Measurements from ENCODE around the gene PLEKHH1.

PLEKHH1 gene

GRCh38 chr14:67551940-67552339, 18.9 kb downstream of the PLEKHH1 start:
- H3K27ac ChIP-seq = no peak overlapping the region
- DNase-seq (ENCODE audit: low spot score) = no peak
- TF ChIP-seq CTCF (IDR thresholded peaks at IDR 0.05) = no peak
- no peak overlapping the region for H3K4me3 ChIP-seq

DNA sequence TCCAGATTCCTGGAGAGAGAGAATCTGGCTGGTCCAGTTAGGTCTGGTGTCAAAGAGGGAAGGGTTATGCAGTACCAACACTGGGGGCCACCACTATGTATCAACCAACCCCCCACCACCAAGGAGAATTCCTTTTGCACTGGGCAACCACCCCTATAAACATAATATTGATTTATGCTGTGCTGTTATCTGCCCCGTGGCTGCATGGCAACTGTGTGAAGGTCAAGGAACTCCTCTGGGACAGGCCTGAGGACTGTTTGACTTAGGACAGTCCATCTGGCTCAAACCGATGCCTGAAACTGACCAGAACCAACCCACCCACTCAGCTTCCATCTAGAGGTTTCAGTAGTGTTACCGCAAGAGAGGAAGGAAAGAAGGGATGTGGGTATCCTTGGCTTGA, 20.5 kb downstream of the PLEKHH1 start:
- TF ChIP-seq CTCF (IDR thresholded peaks at IDR 0.05) = no peak
- Histone ChIP-seq H3K27ac (no peak overlapping the region), H3K4me3 (no peak overlapping the region)
- no peak for DNase-seq (ENCODE audit: low spot score)

DNA sequence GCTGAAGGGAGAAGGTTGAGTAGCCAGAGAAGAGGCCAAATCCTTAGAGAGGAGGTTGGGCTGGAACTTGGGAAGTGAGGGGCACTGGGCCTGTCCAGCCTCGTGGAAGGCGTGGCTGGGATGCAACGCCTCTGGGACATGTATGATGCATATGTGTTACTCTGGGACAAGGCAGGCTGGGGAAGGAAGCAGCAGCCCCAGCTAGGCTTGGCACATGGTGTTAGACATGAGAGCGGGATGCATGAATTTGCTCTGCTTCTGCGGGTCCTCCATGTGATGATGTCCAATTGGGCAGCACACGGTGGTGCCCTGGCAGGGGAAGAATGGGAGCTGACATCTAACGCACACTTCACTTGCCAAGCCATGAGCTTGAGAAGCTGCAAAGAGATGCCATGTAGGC, 21.3 kb downstream of the PLEKHH1 start:
- no peak for TF ChIP-seq CTCF (IDR thresholded peaks at IDR 0.05)
- no peak for DNase-seq (ENCODE audit: low spot score)
- no peak overlapping the region for H3K4me3 ChIP-seq
- no peak overlapping the region for H3K27ac ChIP-seq

DNA sequence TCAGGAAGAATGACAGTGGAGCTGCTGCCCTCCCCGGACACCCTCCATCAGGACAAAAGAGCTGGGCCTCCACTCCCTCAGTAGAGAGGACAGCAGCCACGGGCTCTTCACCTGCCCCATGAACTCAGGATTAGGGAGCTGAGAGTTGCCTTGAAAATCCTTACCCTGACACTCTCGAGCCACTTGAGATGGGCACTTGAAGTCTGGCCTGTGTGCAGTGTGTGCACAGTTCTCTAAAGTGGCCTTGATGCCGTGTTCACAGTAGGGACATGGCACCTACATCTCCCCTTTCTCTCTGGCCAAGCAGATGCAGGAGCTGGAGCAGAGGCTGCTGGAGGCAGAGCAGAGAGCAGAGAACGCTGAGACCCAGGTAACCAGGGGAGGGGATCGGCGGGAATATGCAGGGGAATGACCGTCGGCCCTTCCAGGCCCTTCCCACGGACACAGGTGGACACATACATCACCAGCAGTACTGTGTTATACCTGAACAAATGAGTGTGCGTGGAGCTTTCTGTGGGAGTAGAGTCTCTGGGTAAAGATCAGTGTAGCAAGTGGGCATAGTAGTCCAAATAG, 22.5 kb downstream of the PLEKHH1 start:
- DNase-seq (ENCODE audit: low spot score) = no peak
- Histone ChIP-seq H3K27ac (no peak overlapping the region), H3K4me3 (no peak overlapping the region)
- TF ChIP-seq CTCF (IDR thresholded peaks at IDR 0.05) = no peak

DNA sequence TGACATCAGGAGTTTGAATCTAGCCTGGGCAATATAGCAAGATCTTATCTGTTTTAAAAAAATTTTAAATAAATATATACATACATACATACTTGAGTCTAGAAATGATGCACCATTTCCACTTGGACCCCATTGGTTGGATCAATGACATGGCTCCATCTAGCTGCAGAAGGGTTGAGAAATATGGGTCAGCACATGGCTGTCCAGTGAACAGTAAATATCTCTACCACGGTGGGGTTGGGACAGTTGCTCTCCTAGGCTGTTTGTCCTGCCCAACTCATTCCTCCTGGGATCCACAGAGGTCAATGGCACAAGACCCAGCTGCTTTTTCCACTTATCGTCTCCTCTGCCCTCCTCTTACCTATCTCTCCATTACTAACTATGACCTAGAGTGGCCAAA, 23.6 kb downstream of the PLEKHH1 start:
- Histone ChIP-seq H3K4me3 (no peak overlapping the region), H3K27ac (no peak overlapping the region)
- TF ChIP-seq CTCF (IDR thresholded peaks at IDR 0.05) = no peak
- DNase-seq (ENCODE audit: low spot score) = no peak

DNA sequence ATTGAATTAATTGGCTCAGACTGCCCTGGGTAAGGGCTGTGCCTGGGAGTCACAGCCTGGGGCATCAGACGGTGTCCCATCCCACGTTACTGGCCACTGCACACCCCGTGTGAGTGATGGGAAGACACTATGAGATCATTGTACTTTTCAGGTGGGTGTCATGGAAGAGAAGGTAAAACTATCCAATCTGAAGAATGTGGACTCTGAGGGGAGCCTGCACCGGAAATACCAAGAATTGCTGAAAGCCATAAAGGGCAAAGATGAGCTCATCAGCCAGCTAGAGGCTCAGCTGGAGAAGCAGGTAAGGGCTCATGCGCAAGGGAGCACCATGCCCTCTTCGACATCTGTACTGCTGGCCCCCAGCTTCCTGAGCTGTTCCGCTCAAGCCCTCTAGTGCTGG, 24.0 kb downstream of the PLEKHH1 start:
- Histone ChIP-seq H3K4me3 (no peak overlapping the region), H3K27ac (no peak overlapping the region)
- TF ChIP-seq CTCF (IDR thresholded peaks at IDR 0.05) = no peak
- DNase-seq (ENCODE audit: low spot score) = no peak

- no peak for TF ChIP-seq CTCF (IDR thresholded peaks at IDR 0.05)
Observed at GRCh38 chr14:67557656-67558055, 24.6 kb downstream of the PLEKHH1 start.

More at GRCh38 chr14:67557656-67558055, 24.6 kb downstream of the PLEKHH1 start:
- DNase-seq (ENCODE audit: low spot score) = no peak
- Histone ChIP-seq H3K27ac (no peak overlapping the region), H3K4me3 (no peak overlapping the region)

All from coronary artery (tissue), 2 donors.